WTC11 (cell line): Measurements from ENCODE around the gene AMPD3. TPM values are rescaled to one million over a fixed set of nuclear protein-coding genes. Genes with fewer than 3 reads are reported as not detected.

Source experiments
- ATAC-seq: fragments of 200-7000 bp; cut with Tn5 transposase; 2 replicates; pipeline ENCODE4 v1.10.0; 2021; ENCODE audit warnings: mild to moderate bottlenecking, moderate library complexity
- CTCF ChIA-PET: fragments of 300-600 bp; sonication (Branson Sonifier 250); formaldehyde crosslinking; loops from one replicate; lab custom pipeline; 2021; ENCODE audit warnings: antibody characterized with exemption; lab: Charles Lee
- POLR2A ChIA-PET: fragments of 350-600 bp; sonication (Branson Sonifier 250); formaldehyde crosslinking; loops from one replicate; lab custom pipeline; 2021; ENCODE audit warnings: antibody characterized with exemption; lab: Charles Lee
- DNase-seq: peaks from one replicate; pipeline ENCODE4 v3.0.0; 2021; ENCODE audit warnings: low spot score
- H3K27ac Mint-ChIP-seq: 2 replicates; pipeline ENCODE4 v1.8.0; 2021; ENCODE audit warnings: mixed read lengths
- H3K27me3 Mint-ChIP-seq: 2 replicates; pipeline ENCODE4 v1.8.0; 2021; ENCODE audit warnings: low read depth, mild to moderate bottlenecking, moderate library complexity, mixed read lengths
- H3K36me3 Mint-ChIP-seq: 2 replicates; pipeline ENCODE4 v1.8.0; 2021; ENCODE audit warnings: mixed read lengths
- H3K4me1 Mint-ChIP-seq: 2 replicates; pipeline ENCODE4 v1.8.0; 2022; ENCODE audit warnings: mixed read lengths
- H3K4me3 Mint-ChIP-seq: 2 replicates; pipeline ENCODE4 v1.8.0; 2021; ENCODE audit warnings: mild to moderate bottlenecking, moderate library complexity, mixed read lengths
- H3K9me3 Mint-ChIP-seq: 2 replicates; pipeline ENCODE4 v1.8.0; 2021; ENCODE audit warnings: mixed read lengths
- CBFB ChIP-seq: sonication (generic); formaldehyde crosslinking; IDR thresholded peaks from 2 replicates; pipeline ENCODE4 v1.8.1; 2022; ENCODE audit warnings: mild to moderate bottlenecking, low read depth, missing genetic modification reagents
- CREM ChIP-seq: sonication (generic); formaldehyde crosslinking; IDR thresholded peaks from 2 replicates; pipeline ENCODE4 v1.8.1; 2022; ENCODE audit warnings: mild to moderate bottlenecking, missing genetic modification reagents, moderate library complexity
- EMX1 ChIP-seq: fragments of 250-450 bp; sonication (Bioruptor Pico); IDR thresholded peaks from 2 replicates; pipeline ENCODE4 v1.8.0; 2021; ENCODE audit warnings: mild to moderate bottlenecking
- FOXK1 ChIP-seq: sonication (generic); formaldehyde crosslinking; IDR thresholded peaks from 2 replicates; pipeline ENCODE4 v1.8.0; 2022; ENCODE audit warnings: mild to moderate bottlenecking, moderate library complexity, missing genetic modification reagents
- GTF2I ChIP-seq: fragments of 250-450 bp; sonication (Bioruptor Pico); conservative IDR thresholded peaks from 2 replicates; pipeline ENCODE4 v1.4.0; 2021; ENCODE audit warnings: mild to moderate bottlenecking
- HMGA2 ChIP-seq: fragments of 250-450 bp; sonication (Bioruptor Pico); IDR thresholded peaks from 2 replicates; pipeline ENCODE4 v1.4.0; 2021; ENCODE audit warnings: mild to moderate bottlenecking, moderate library complexity
- IRF2 ChIP-seq: sonication (generic); formaldehyde crosslinking; IDR thresholded peaks from 2 replicates; pipeline ENCODE4 v1.8.0; 2022; ENCODE audit warnings: low read depth, missing genetic modification reagents, borderline replicate concordance
- JAZF1 ChIP-seq: fragments of 250-450 bp; sonication (Bioruptor Pico); IDR thresholded peaks from 2 replicates; pipeline ENCODE4 v1.9.0; 2021; ENCODE audit warnings: moderate library complexity, mild to moderate bottlenecking, inconsistent platforms
- KAT7 ChIP-seq: sonication (generic); formaldehyde crosslinking; IDR thresholded peaks from 2 replicates; pipeline ENCODE4 v1.8.1; 2023; ENCODE audit warnings: missing genetic modification reagents, mild to moderate bottlenecking, borderline replicate concordance
- MLX ChIP-seq: sonication (generic); formaldehyde crosslinking; IDR thresholded peaks from 2 replicates; pipeline ENCODE4 v1.8.1; 2023; ENCODE audit warnings: mild to moderate bottlenecking, missing genetic modification reagents, moderate library complexity
- MXD4 ChIP-seq: fragments of 250-450 bp; sonication (Bioruptor Pico); IDR thresholded peaks from 2 replicates; pipeline ENCODE4 v1.8.0; 2021; ENCODE audit warnings: mild to moderate bottlenecking, moderate library complexity, borderline replicate concordance
- OVOL2 ChIP-seq: fragments of 250-450 bp; sonication (Bioruptor Pico); IDR thresholded peaks from 2 replicates; pipeline ENCODE4 v1.9.0; 2021; ENCODE audit warnings: mild to moderate bottlenecking, borderline replicate concordance
- SP1 ChIP-seq: sonication (generic); formaldehyde crosslinking; conservative IDR thresholded peaks from 2 replicates; pipeline ENCODE4 v1.8.1; 2022; ENCODE audit warnings: missing genetic modification reagents
- TP53 ChIP-seq: sonication (generic); formaldehyde crosslinking; IDR thresholded peaks from 2 replicates; pipeline ENCODE4 v1.8.1; 2023; ENCODE audit warnings: mild to moderate bottlenecking, missing genetic modification reagents
- ZBTB21 ChIP-seq: sonication (generic); formaldehyde crosslinking; IDR thresholded peaks from 2 replicates; pipeline ENCODE4 v1.8.1; 2023; ENCODE audit warnings: mild to moderate bottlenecking, missing genetic modification reagents, borderline replicate concordance
- ZNF121 ChIP-seq: sonication (generic); formaldehyde crosslinking; IDR thresholded peaks from 2 replicates; pipeline ENCODE4 v1.8.0; 2023; ENCODE audit warnings: missing genetic modification reagents
- ZNF138 ChIP-seq: sonication (generic); formaldehyde crosslinking; conservative IDR thresholded peaks from 2 replicates; pipeline ENCODE4 v1.8.1; 2022; ENCODE audit warnings: mild to moderate bottlenecking, moderate library complexity, missing genetic modification reagents
- ZNF232 ChIP-seq: sonication (generic); formaldehyde crosslinking; IDR thresholded peaks from 2 replicates; pipeline ENCODE4 v1.8.0; 2022; ENCODE audit warnings: mild to moderate bottlenecking, missing genetic modification reagents
- ZNF281 ChIP-seq: sonication (generic); formaldehyde crosslinking; IDR thresholded peaks from 2 replicates; pipeline ENCODE4 v1.8.0; 2023; ENCODE audit warnings: mild to moderate bottlenecking, missing genetic modification reagents
- total RNA-seq: library from RNA; stranded (reverse); gene quantifications from 3 replicates; pipeline ENCODE4 v1.2.3, GENCODE V29; 2021
- TF ChIP-seq, protein P1 (sequence below): fragments of 250-450 bp; sonication (Bioruptor Pico); IDR thresholded peaks from 2 replicates; pipeline ENCODE4 v1.9.0; 2021; ENCODE audit warnings: moderate library complexity, mild to moderate bottlenecking, inconsistent platforms, borderline replicate concordance
- TF ChIP-seq, protein P2 (sequence below): fragments of 250-450 bp; sonication (Bioruptor Pico); IDR thresholded peaks from 2 replicates; pipeline ENCODE4 v2.1.2; 2022; ENCODE audit warnings: mild to moderate bottlenecking, moderate library complexity
- TF ChIP-seq, protein P3 (sequence below): sonication (generic); formaldehyde crosslinking; IDR thresholded peaks from 2 replicates; pipeline ENCODE4 v1.8.1; 2022; ENCODE audit warnings: low read depth, mild to moderate bottlenecking, moderate library complexity, missing genetic modification reagents, borderline replicate concordance
- TF ChIP-seq, protein P4 (sequence below): sonication (generic); formaldehyde crosslinking; IDR thresholded peaks from 2 replicates; pipeline ENCODE4 v1.8.0; 2022; ENCODE audit warnings: missing genetic modification reagents
- TF ChIP-seq, protein P5 (sequence below): fragments of 200-600 bp; IDR thresholded peaks from 2 replicates; pipeline ENCODE4 v1.8.0; 2022; ENCODE audit warnings: antibody characterized with exemption

The AMPD3 gene
- total RNA-seq, 1 experiment from 2014 or later, result 6.4 TPM

DNA sequence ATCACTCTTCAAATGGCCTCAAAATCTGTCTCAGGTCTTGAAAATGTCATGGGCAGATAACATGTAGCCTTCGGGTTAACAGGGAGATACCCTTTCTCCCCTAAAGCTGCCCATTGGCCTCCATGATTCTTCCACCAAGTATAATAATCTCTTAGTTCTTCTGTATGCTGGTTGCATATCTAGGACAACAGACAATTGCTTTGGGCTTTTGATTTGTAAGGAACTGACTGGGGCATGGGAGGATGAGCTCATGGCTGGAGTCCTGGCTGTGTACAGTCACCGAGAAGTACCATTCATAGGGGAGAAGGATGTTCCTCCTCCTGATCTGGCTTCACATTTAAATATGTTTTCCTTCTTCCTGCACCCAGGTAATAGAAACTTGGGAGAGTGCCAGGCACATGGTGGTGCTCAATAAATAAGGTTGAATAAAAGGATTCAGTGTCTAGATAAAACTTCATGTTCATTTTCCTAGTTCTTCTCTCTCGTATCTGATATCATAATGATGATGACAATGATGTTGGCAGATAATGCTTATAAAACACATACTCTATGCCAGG is 2.8 kb upstream of the AMPD3 start:
- Mint-ChIP-seq H3K4me1 (peaks cover 32% of the 10 kb centered on the region), H3K9me3 (no peaks in the 10 kb centered on the region), H3K4me3 (no peak overlapping the region), H3K27ac (no peak overlapping the region), H3K36me3 (no peaks in the 10 kb centered on the region), H3K27me3 (peaks cover 39% of the 10 kb centered on the region)
- DNase-seq (no peak), ATAC-seq (no peak)
- POLR2A ChIA-PET, result interaction anchor here (1.1 kb wide), 1 partner anchor 357 kb away, joined by 3 read pairs; the partner anchor contains the start of gene EIF4G2
- CTCF ChIA-PET, result interaction anchor here (0.9 to 1.1 kb wide), 4 partner anchors 10 to 153 kb away, joined by 5 to 7 read pairs (median 6); partner anchors contain the start of gene RNF141
- TF ChIP-seq ZNF232 (CRISPR knock-in tag) (no peak), MXD4 (CRISPR knock-in tag) (no peak), ZNF138 (CRISPR knock-in tag) (no peak), CREM (no peak), ZBTB21 (CRISPR knock-in tag) (no peak)
- TF ChIP-seq, protein P1, sequence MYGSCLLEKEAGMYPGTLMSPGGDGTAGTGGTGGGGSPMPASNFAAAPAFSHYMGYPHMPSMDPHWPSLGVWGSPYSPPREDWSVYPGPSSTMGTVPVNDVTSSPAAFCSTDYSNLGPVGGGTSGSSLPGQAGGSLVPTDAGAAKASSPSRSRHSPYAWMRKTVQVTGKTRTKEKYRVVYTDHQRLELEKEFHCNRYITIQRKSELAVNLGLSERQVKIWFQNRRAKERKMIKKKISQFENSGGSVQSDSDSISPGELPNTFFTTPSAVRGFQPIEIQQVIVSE (CRISPR knock-in tag), result no peak

DNA sequence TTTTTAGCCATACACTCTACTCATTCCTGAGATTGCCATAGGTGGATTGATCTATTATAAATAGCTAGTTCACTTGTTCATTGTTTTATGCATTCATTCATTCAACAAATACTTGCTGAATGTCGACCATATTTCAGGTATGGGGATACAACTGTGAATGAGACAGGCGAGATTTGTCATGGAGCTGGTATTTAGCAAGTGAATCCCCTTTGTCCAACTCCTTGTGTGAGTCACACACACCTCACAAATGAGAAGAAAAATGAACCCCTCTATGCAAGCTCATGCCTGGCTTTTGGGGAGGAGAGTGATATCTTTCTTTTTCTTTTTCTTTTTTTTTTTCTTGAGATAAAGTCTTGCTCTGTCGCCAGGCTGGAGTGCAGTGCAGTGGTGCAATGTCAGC is 1.8 kb upstream of the AMPD3 start:
- CTCF ChIA-PET, result interaction anchor here (2.0 kb wide), 1 partner anchor 87 kb away, joined by 6 read pairs; the partner anchor contains the start of gene RNF141

More for the DNA sequence above, 1.8 kb upstream of the AMPD3 start:
- DNase-seq (no peak), ATAC-seq (no peak)
- peaks cover 32% of the 10 kb centered on the region for H3K4me1 Mint-ChIP-seq
- no peak overlapping the region for H3K4me3 Mint-ChIP-seq
- no peaks in the 10 kb centered on the region for H3K9me3 Mint-ChIP-seq
- no peak overlapping the region for H3K27ac Mint-ChIP-seq
- POLR2A ChIA-PET, result no interaction called here
- TF ChIP-seq, protein P2, sequence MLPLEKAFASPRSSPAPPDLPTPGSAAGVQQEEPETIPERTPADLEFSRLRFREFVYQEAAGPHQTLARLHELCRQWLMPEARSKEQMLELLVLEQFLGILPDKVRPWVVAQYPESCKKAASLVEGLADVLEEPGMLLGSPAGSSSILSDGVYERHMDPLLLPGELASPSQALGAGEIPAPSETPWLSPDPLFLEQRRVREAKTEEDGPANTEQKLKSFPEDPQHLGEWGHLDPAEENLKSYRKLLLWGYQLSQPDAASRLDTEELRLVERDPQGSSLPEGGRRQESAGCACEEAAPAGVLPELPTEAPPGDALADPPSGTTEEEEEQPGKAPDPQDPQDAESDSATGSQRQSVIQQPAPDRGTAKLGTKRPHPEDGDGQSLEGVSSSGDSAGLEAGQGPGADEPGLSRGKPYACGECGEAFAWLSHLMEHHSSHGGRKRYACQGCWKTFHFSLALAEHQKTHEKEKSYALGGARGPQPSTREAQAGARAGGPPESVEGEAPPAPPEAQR, result no peak
- no peak for TF ChIP-seq SP1
- TF ChIP-seq JAZF1, result no peak
- TF ChIP-seq FOXK1 (CRISPR knock-in tag), result no peak
- no peak for TF ChIP-seq ZNF281 (CRISPR knock-in tag)
- TF ChIP-seq, protein P3, sequence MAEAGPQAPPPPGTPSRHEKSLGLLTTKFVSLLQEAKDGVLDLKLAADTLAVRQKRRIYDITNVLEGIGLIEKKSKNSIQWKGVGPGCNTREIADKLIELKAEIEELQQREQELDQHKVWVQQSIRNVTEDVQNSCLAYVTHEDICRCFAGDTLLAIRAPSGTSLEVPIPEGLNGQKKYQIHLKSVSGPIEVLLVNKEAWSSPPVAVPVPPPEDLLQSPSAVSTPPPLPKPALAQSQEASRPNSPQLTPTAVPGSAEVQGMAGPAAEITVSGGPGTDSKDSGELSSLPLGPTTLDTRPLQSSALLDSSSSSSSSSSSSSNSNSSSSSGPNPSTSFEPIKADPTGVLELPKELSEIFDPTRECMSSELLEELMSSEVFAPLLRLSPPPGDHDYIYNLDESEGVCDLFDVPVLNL, result no peak
- TF ChIP-seq, protein P4, sequence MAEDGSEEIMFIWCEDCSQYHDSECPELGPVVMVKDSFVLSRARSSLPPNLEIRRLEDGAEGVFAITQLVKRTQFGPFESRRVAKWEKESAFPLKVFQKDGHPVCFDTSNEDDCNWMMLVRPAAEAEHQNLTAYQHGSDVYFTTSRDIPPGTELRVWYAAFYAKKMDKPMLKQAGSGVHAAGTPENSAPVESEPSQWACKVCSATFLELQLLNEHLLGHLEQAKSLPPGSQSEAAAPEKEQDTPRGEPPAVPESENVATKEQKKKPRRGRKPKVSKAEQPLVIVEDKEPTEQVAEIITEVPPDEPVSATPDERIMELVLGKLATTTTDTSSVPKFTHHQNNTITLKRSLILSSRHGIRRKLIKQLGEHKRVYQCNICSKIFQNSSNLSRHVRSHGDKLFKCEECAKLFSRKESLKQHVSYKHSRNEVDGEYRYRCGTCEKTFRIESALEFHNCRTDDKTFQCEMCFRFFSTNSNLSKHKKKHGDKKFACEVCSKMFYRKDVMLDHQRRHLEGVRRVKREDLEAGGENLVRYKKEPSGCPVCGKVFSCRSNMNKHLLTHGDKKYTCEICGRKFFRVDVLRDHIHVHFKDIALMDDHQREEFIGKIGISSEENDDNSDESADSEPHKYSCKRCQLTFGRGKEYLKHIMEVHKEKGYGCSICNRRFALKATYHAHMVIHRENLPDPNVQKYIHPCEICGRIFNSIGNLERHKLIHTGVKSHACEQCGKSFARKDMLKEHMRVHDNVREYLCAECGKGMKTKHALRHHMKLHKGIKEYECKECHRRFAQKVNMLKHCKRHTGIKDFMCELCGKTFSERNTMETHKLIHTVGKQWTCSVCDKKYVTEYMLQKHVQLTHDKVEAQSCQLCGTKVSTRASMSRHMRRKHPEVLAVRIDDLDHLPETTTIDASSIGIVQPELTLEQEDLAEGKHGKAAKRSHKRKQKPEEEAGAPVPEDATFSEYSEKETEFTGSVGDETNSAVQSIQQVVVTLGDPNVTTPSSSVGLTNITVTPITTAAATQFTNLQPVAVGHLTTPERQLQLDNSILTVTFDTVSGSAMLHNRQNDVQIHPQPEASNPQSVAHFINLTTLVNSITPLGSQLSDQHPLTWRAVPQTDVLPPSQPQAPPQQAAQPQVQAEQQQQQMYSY (CRISPR knock-in tag), result no peak
- TF ChIP-seq GTF2I (CRISPR knock-in tag), result no peak
- TF ChIP-seq, protein P5, sequence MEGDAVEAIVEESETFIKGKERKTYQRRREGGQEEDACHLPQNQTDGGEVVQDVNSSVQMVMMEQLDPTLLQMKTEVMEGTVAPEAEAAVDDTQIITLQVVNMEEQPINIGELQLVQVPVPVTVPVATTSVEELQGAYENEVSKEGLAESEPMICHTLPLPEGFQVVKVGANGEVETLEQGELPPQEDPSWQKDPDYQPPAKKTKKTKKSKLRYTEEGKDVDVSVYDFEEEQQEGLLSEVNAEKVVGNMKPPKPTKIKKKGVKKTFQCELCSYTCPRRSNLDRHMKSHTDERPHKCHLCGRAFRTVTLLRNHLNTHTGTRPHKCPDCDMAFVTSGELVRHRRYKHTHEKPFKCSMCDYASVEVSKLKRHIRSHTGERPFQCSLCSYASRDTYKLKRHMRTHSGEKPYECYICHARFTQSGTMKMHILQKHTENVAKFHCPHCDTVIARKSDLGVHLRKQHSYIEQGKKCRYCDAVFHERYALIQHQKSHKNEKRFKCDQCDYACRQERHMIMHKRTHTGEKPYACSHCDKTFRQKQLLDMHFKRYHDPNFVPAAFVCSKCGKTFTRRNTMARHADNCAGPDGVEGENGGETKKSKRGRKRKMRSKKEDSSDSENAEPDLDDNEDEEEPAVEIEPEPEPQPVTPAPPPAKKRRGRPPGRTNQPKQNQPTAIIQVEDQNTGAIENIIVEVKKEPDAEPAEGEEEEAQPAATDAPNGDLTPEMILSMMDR, result no peak
- no peak for TF ChIP-seq MLX
- TF ChIP-seq KAT7, result no peak
- no peak for TF ChIP-seq TP53 (CRISPR knock-in tag)
- TF ChIP-seq OVOL2, result no peak
- TF ChIP-seq ZNF121 (CRISPR knock-in tag), result no peak
- no peak for TF ChIP-seq HMGA2 (CRISPR knock-in tag)
- TF ChIP-seq ZNF138 (CRISPR knock-in tag), result no peak
- TF ChIP-seq IRF2 (CRISPR knock-in tag), result no peak
- TF ChIP-seq EMX1 (CRISPR knock-in tag), result no peak
- no peak for TF ChIP-seq CBFB (CRISPR knock-in tag)
- TF ChIP-seq, all 79 proteins: peak for 0
- no peaks in the 10 kb centered on the region for H3K36me3 Mint-ChIP-seq
- H3K27me3 Mint-ChIP-seq, result peaks cover 39% of the 10 kb centered on the region
